Neuronal stem cell (in vitro differentiated cells): Measurements from ENCODE around the gene ZSCAN16.

ENCODE experiments used
- DNase-seq: peaks from one replicate; pipeline ENCODE4 v3.0.0-alpha.2; 2013; ENCODE audit warnings: low spot score
- H2AFZ ChIP-seq: one replicate; pipeline ENCODE4 v1.6.1; 2013; ENCODE audit warnings: mild to moderate bottlenecking, low read length, inconsistent platforms
- H2AK5ac ChIP-seq: 2 replicates; pipeline ENCODE4 v1.6.1; 2013; ENCODE audit warnings: low read depth, mild to moderate bottlenecking, inconsistent platforms, low read length, moderate library complexity, mixed read lengths
- H2BK120ac ChIP-seq: 2 replicates; pipeline ENCODE4 v1.6.1; 2013; ENCODE audit warnings: low read depth, mild to moderate bottlenecking, inconsistent platforms, low read length, moderate library complexity, mixed read lengths
- H2BK12ac ChIP-seq: one replicate; pipeline ENCODE4 v1.6.1; 2013; ENCODE audit warnings: low read length, inconsistent platforms
- H2BK15ac ChIP-seq: 2 replicates; pipeline ENCODE4 v1.6.1; 2013; ENCODE audit warnings: mild to moderate bottlenecking, low read length, inconsistent platforms, mixed read lengths
- H2BK5ac ChIP-seq: one replicate; pipeline ENCODE4 v1.6.1; 2013; ENCODE audit warnings: inconsistent platforms, mild to moderate bottlenecking, low read length, moderate library complexity
- H3K14ac ChIP-seq: one replicate; pipeline ENCODE4 v1.6.1; 2013; ENCODE audit warnings: low read length, inconsistent platforms
- H3K18ac ChIP-seq: 2 replicates; pipeline ENCODE4 v1.6.1; 2013; ENCODE audit warnings: low read length, inconsistent platforms
- H3K23ac ChIP-seq: 2 replicates; pipeline ENCODE4 v1.6.1; 2013; ENCODE audit warnings: low read depth, mild to moderate bottlenecking, mixed read lengths, low read length, inconsistent platforms; ENCODE audit not compliant: poor library complexity
- H3K27ac ChIP-seq: replicated peaks from 3 replicates; pipeline ENCODE4 v1.5.1; 2013; ENCODE audit warnings: low read length, inconsistent platforms
- H3K27me3 ChIP-seq, 3 experiments: 2 replicates each; pipeline ENCODE4 v1.6.1; 2013; ENCODE audit warnings: low read length in 3 of 3, mild to moderate bottlenecking in 2 of 3, inconsistent platforms in 1 of 3, low read depth in 1 of 3, mixed read lengths in 1 of 3, moderate library complexity in 1 of 3; ENCODE audit not compliant: control insufficient read depth in 3 of 3, insufficient read depth in 3 of 3
- H3K36me3 ChIP-seq, 2 donors: replicated peaks in 1 of 2; 2 replicates each; pipeline ENCODE4 v1.6.1; 2013; ENCODE audit warnings: low read length in 2 of 2; ENCODE audit not compliant: control insufficient read depth in 2 of 2, insufficient read depth in 2 of 2
- H3K4ac ChIP-seq: 2 replicates; pipeline ENCODE4 v1.6.1; 2013; ENCODE audit warnings: inconsistent platforms, mild to moderate bottlenecking, low read length, moderate library complexity
- H3K4me1 ChIP-seq, 2 donors: 1 replicate in 1 of 2; 2 replicates in 1 of 2; pipeline ENCODE4 v1.6.1; 2013; ENCODE audit warnings: low read length in 2 of 2, low read depth in 1 of 2; ENCODE audit not compliant: control insufficient read depth in 2 of 2, insufficient read depth in 1 of 2
- H3K4me2 ChIP-seq: one replicate; pipeline ENCODE4 v1.6.1; 2013; ENCODE audit warnings: mild to moderate bottlenecking, low read length, inconsistent platforms; ENCODE audit not compliant: insufficient read depth, poor library complexity, severe bottlenecking
- H3K4me3 ChIP-seq, 2 donors: 2 replicates each; pipeline ENCODE4 v1.5.1; 2013; ENCODE audit warnings: low read length in 2 of 2, mild to moderate bottlenecking in 2 of 2, inconsistent platforms in 1 of 2, moderate library complexity in 1 of 2
- H3K79me1 ChIP-seq: one replicate; pipeline ENCODE4 v1.6.1; 2013; ENCODE audit warnings: low read depth, mild to moderate bottlenecking, inconsistent platforms, low read length, moderate library complexity
- H3K9ac ChIP-seq: one replicate; pipeline ENCODE4 v1.6.1; 2013; ENCODE audit warnings: mild to moderate bottlenecking, low read depth, low read length, inconsistent platforms; ENCODE audit not compliant: poor library complexity
- H3K9me3 ChIP-seq, 2 donors: replicated peaks in 1 of 2; 2 replicates each; pipeline versions ENCODE3 to v1.6.1; 2013; ENCODE audit warnings: low read length in 2 of 2, mild to moderate bottlenecking in 2 of 2, inconsistent platforms in 1 of 2, low read depth in 1 of 2, mixed read lengths in 1 of 2, moderate library complexity in 1 of 2; ENCODE audit not compliant: control insufficient read depth in 2 of 2, insufficient read depth in 1 of 2
- H4K8ac ChIP-seq: one replicate; pipeline ENCODE4 v1.6.1; 2013; ENCODE audit warnings: low read depth, mild to moderate bottlenecking, inconsistent platforms, low read length, moderate library complexity
- H4K91ac ChIP-seq: one replicate; pipeline ENCODE4 v1.6.1; 2013; ENCODE audit warnings: low read length, low read depth, mild to moderate bottlenecking, inconsistent platforms; ENCODE audit not compliant: poor library complexity
- WGBS, 2 donors: extraction: QIAGEN DNeasy Blood & Tissue Kit; methylation state at CpG; one replicate each; pipeline ENCODE4 v1.1.7; 2013; ENCODE audit warnings: missing lambda C conversion rate in 2 of 2, mixed read lengths in 1 of 2; ENCODE audit not compliant: insufficient read length in 2 of 2, insufficient replicate concordance in 1 of 2; ENCODE audit errors: extremely low coverage in 2 of 2; 5-methylcytosine and 5-hydroxymethylcytosine counted together

The ZSCAN16 gene

DNA sequence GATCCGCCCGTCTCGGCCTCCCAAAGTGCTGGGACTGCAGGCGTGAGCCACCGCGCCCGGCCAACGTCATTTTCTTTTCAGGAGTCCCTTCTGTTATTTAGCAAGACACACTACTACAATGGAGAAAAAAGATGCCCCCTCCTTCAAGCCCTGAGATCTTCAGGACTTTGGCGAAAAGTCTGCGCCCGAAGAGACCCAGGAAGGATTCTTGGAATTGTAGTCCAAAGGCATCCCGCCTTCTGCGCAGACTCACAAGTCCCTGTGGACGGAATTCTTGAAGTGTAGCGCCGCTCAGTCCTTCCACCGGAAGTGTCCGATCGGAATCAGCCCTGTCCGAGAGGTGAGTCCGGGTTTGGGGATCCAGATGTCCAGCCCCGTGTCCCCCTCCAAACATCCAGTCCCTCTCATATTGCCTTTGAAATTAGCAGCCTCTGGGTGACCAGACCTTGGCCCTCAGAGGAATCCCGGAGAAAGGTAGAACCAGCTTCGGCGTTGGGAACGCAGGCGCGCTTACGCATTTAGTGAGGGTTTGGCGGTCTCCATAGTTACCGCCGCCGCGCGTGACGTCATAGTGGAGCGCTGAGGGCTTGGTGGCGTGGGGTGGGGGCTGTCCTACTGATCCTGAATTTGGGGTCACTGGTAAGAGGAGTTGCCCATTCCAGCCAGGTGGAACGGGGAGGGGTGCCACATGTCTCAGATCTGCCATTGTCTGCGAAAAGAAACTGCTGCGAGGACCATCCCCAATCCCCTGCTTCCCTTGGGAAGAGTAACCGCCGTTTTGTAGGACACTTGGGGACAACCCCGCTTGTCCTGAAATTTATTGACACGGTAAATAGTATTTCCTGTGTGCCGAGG, 43.6 kb upstream of the ZSCAN16 start:
- Histone ChIP-seq H3K14ac (no peak overlapping the region), H2AFZ (peak overlapping the region; percentile 89)
- WGBS, 2 donors = no CpG with 5 or more reads among the region's 46 CpGs

DNA sequence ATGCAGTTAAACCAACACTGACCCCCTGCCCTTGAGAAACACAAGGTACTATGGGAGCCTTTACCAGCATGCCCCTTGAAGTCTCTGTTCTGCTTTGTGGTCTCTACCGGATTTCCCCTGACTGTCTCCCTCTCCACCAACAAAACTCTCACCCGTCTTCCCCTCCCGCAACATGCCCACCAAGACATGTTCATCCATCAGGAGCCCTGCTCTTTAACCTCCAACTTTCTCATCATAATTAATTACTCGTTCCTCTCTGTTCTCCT, 43.0 kb upstream of the ZSCAN16 start:
- Histone ChIP-seq H3K9me3 (peaks cover 0 to 2% of the 10 kb centered on the region in 2 donors), H3K18ac (no peak overlapping the region), H2BK12ac (no peak overlapping the region), H3K4me2 (peak overlapping the region; percentile 49), H3K4me3 (peak overlapping the region; percentile 64 to 94), H3K36me3 (no peaks in the 10 kb centered on the region), H3K4me1 (peaks cover 0 to 5% of the 10 kb centered on the region in 2 donors), H3K27me3 (no peaks in the 10 kb centered on the region), H3K23ac (no peak overlapping the region), H3K27ac (no peak overlapping the region), H4K8ac (no peak overlapping the region), H3K79me1 (no peaks in the 10 kb centered on the region), H3K4ac (no peak overlapping the region), H3K14ac (no peak overlapping the region), H3K9ac (peak overlapping the region; percentile 85), H2BK5ac (no peak overlapping the region), H2BK120ac (no peak overlapping the region), H2AK5ac (no peak overlapping the region), H2AFZ (peak overlapping the region; percentile 89), H4K91ac (no peak overlapping the region), H2BK15ac (no peak overlapping the region)
- 100% methylated on average over 1 of the region's 4 CpGs; no CpG with 5 or more reads in 1 of the 2 donors for WGBS, 2 donors
- no peak for DNase-seq

More for the DNA sequence above, 43.6 kb upstream of the ZSCAN16 start:
- peak overlapping the region; percentile 49 for H3K4me2 ChIP-seq
- H3K4ac ChIP-seq = no peak overlapping the region
- peak overlapping the region; percentile 61 for H3K23ac ChIP-seq
- H3K27me3 ChIP-seq = no peaks in the 10 kb centered on the region
- H3K9me3 ChIP-seq = peaks cover 0 to 2% of the 10 kb centered on the region in 2 donors
- no peaks in the 10 kb centered on the region for H3K79me1 ChIP-seq
- no peak overlapping the region for H4K8ac ChIP-seq
- H2BK12ac ChIP-seq = no peak overlapping the region
- H3K18ac ChIP-seq = peak overlapping the region; percentile 89
- H2BK5ac ChIP-seq = peak overlapping the region; percentile 35
- H3K27ac ChIP-seq = no peak overlapping the region
- no peak overlapping the region for H2BK120ac ChIP-seq
- H3K4me1 ChIP-seq = peaks cover 3 to 5% of the 10 kb centered on the region in 2 donors
- H2AK5ac ChIP-seq = no peak overlapping the region
- no peaks in the 10 kb centered on the region for H3K36me3 ChIP-seq
- H3K9ac ChIP-seq = peak overlapping the region; percentile 85
- H4K91ac ChIP-seq = no peak overlapping the region
- peak overlapping the region; percentile 64 to 94 for H3K4me3 ChIP-seq
- peak; percentile 95 for DNase-seq
- no peak overlapping the region for H2BK15ac ChIP-seq

DNA sequence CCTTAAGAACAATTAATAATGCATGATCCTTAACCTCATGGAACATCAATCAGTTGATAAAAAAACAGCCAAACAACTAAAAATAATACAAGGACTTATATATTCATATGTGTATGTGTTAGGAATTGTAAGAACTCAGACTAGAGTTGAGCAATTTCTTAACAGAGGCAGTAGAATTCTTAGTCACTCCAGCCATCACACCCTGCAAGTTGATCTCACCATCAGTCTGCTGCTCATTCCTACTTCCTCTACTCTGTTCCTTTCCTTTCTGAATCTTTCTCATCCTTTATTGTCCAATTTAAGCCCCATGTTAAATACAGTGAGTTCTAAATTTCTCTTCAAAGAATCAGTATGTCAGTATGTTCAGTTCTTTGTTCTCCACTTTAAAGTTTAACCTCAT, 41.5 kb upstream of the ZSCAN16 start:
- Histone ChIP-seq H3K23ac (no peak overlapping the region), H2BK5ac (no peak overlapping the region), H3K9me3 (peaks cover 0 to 4% of the 10 kb centered on the region in 2 donors), H3K4me1 (peaks cover 0 to 5% of the 10 kb centered on the region in 2 donors), H2BK15ac (no peak overlapping the region), H2AFZ (no peak overlapping the region), H3K36me3 (no peaks in the 10 kb centered on the region), H4K91ac (no peak overlapping the region), H2AK5ac (no peak overlapping the region), H3K4ac (no peak overlapping the region), H3K79me1 (no peaks in the 10 kb centered on the region), H2BK12ac (no peak overlapping the region), H3K27me3 (no peaks in the 10 kb centered on the region), H3K27ac (no peak overlapping the region), H3K4me2 (no peak overlapping the region), H3K14ac (no peak overlapping the region), H3K18ac (no peak overlapping the region), H2BK120ac (no peak overlapping the region), H3K9ac (no peak overlapping the region), H3K4me3 (no peak overlapping the region), H4K8ac (no peak overlapping the region)
- DNase-seq = no peak

DNA sequence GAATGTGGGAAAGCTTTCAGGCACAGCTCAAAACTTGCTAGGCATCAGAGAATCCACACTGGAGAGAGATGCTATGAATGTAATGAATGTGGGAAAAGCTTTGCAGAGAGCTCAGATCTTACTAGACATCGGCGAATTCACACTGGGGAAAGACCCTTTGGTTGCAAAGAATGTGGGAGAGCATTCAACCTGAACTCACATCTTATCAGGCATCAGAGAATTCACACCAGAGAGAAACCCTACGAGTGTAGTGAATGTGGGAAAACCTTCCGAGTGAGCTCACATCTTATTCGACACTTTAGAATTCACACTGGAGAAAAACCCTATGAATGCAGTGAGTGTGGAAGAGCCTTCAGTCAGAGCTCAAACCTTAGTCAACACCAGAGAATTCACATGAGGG, 35.4 kb upstream of the ZSCAN16 start:
- Histone ChIP-seq H3K36me3 (no peaks in the 10 kb centered on the region), H2AK5ac (no peak overlapping the region)
- no CpG with 5 or more reads among the region's 5 CpGs for WGBS, 2 donors

More for the DNA sequence above, 35.4 kb upstream of the ZSCAN16 start:
- no peak overlapping the region for H2BK15ac ChIP-seq
- DNase-seq = no peak
- H4K91ac ChIP-seq = no peak overlapping the region
- no peaks in the 10 kb centered on the region for H3K79me1 ChIP-seq
- H4K8ac ChIP-seq = no peak overlapping the region
- H3K27me3 ChIP-seq = no peaks in the 10 kb centered on the region
- no peak overlapping the region for H3K18ac ChIP-seq
- H3K4me2 ChIP-seq = no peak overlapping the region
- H3K23ac ChIP-seq = no peak overlapping the region
- H2BK120ac ChIP-seq = no peak overlapping the region
- no peak overlapping the region for H3K4ac ChIP-seq
- no peak overlapping the region for H2AFZ ChIP-seq
- H2BK5ac ChIP-seq = no peak overlapping the region
- no peak overlapping the region for H3K9ac ChIP-seq
- H3K9me3 ChIP-seq = peaks cover 12% of the 10 kb centered on the region in 2 donors
- no peak overlapping the region for H3K4me3 ChIP-seq
- H3K4me1 ChIP-seq = no peaks in the 10 kb centered on the region
- H2BK12ac ChIP-seq = no peak overlapping the region
- no peak overlapping the region for H3K27ac ChIP-seq
- no peak overlapping the region for H3K14ac ChIP-seq
